Central memory CD4-positive, alpha-beta T cell (primary cell): ENCODE data around the gene ZBTB8OS.

ENCODE experiments used
- DNase-seq: peaks from one replicate; pipeline ENCODE4 v3.0.0; 2022

Gene ZBTB8OS

DNA sequence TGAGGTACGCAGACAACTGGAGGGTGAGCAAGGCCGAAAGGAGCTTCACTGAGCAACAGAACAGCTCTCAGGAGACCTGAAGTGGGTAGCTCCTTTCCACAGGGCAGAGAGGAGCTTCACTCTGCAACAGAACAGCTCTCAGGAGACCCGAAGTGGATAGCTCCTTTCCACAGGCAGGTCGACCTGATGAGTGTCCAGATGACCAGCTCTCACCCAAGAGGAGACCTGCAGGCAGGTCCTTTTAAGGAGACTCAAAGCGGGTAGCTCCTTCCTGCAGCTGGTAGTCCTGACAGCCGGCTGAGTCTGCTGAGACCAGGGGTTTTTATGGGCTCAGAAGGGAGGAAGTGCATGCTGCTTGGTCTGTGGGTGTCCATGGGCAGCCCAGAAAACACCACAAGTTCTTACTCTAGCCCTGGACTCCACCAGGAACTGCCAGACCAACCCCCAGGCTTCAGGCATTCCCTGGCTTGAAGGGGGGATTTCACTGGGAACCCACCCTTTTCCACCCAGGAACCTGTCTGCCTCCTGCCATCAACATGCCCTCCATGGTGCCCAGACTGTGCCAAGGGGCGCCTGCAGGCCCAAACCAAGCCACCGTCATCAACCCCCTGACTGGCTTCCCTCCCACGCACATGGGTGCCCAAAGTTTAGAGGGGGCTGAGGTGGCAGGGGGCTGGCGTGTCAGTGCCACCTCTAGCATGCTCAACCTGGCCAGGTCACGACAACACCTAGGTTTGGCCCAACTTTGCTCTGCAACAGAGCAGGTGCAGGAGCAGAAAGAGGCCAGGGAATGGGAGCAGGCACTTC, 43.6 kb downstream of the ZBTB8OS start:
- DNase-seq = no peak

DNA sequence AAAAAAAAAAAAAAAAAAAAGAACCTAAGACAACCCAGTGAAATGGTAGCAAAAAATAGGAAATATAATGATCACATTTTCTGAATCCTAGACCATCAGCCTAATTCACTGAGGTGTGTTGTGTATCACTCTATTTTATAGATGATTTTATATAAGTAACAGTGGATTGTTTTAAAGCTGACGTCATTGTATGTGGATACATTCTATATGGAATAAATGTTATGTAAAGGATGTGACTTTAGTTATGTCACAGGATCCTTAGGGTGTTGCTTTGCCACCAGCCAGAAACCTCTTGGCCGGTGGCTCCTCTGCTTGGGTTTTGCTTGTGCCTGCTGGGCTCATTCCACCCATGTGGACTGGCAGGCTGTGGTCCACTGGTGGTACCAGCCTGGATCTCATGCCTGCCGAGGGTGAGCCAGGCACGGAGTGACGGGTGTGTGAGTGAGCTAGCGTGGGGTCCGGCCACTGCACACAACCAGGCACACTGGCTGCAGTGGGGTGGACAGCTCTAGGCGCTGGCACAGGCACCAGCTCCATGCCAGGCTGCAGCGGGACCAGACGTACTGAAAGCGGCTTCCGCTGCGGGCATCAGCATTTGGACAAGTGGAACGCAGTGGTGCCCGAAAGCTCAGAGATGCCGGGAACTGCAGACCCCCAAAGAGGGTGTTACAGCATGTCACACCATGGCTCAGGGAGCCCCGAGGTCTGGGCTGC, 44.5 kb downstream of the ZBTB8OS start:
- no peak for DNase-seq

- no peak for DNase-seq
Observed at GRCh38 chr1:32600034-32600433, 50.3 kb downstream of the ZBTB8OS start.

DNA sequence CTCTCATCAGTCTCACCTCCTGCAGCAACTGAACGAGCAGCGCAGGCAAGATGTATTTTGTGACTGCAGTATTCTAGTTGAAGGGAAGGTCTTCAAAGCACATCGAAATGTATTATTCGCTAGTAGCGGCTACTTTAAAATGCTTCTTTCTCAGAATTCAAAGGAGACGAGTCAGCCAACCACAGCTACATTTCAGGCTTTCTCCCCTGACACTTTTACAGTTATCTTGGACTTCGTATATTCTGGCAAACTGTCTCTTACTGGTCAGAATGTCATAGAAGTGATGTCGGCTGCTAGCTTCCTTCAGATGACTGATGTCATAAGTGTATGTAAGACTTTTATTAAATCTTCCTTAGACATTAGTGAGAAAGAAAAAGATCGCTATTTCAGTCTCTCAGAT, 57.4 kb downstream of the ZBTB8OS start:
- no peak for DNase-seq

GRCh38 chr1:32580348-32581017, 69.9 kb downstream of the ZBTB8OS start:
- DNase-seq = no peak
